ENCODE measurements around the gene WNT5B.
A peak's percentile ranks its signal among the peaks of the same experiment; 100 is the strongest.

WNT5B gene

DNA sequence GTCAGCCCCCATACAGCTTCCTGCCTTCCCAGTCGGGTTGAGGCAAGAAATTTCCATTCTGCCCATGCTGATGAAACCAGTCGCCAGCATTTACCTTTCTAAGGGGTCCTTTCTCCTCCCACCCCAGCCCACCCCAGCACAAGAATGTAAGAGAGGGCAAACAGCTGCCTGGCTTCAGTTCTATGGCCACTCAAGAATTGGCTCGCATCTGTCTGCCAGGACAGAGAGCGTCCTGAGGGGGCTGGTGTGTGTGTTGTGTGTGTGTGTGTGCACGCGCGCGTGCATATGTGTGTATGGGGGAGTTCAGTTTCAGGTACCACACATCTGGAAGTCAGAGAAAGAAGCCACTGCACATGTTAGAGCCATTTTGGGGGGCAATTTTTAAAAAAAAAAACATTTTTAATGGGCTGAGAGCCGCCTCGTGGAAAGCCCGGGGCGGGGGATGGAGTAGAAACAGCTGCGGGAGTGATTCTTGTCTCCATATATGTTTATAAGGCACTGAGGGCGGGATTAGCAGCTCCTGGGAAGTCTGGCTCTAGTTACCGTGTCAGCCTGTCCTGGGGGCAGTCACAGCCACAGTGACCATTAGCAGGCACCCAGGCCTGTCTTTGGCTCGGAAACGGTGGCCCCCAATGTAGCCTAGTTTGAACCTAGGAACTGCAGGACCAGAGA lies at the start of gene WNT5B:
Gene WNT5B, plus strand, starts transcription at position 566 of the 672 bp plus-strand sequence. CDS start 2,124 bp downstream, outside the sequence.
- peaks cover 22% of the 10 kb centered on the region for H3K4me1 ChIP-seq (ENCODE audit: control insufficient read depth, insufficient read depth, low read length)
- peak within 1 kb of the TSS; percentile 61 for H3K9ac ChIP-seq (ENCODE audit: low read length)

DNA sequence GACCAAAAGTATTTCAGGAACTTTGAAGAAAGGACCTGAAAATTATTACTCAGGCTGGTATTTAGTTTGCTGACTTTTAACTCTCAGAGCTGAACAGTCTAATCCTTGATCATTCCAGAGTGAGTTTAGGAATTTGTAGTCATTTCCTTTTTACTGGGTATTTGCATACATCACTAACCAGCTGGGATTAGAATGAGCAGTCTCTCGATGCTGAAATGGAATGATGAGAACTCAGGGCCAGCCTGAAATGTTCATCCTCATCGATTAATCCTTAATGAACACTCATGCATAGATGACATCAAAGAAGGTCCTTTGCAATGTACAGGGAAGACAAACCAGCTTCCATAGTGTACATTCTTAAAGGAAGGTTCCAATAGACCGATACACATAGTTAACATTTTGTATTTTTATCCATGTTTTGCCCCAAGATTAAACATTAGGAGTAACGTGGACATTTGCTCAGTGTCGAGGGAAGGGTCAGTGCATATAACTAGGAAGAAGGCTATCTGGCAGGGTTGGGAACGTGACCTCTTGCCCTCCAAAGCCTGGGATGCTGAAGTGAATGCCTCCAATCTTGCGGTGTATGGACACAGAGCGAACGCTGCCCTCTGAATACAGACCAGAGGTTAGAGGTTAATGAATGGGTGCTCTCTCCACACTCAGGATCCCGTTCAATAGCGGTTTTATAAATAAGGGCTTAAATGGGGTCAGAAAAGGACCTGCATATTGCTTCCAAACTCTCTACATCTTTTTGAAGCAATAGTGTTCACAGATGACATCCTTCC lies 49.2 kb upstream of the WNT5B start:
- no peaks in the 10 kb centered on the region for H3K9me3 ChIP-seq (ENCODE audit: control insufficient read depth, low read length)
- no peak overlapping the region for H3K9ac ChIP-seq (ENCODE audit: low read length)
- H3K4me3 ChIP-seq (ENCODE audit: low read length) = no peak overlapping the region
- H3K36me3 ChIP-seq (ENCODE audit: control insufficient read depth, insufficient read depth, low read length) = no peaks in the 10 kb centered on the region
- no peaks in the 10 kb centered on the region for H3K27me3 ChIP-seq (ENCODE audit: control insufficient read depth, insufficient read depth, low read length)
- peaks cover 25% of the 10 kb centered on the region for H3K4me1 ChIP-seq (ENCODE audit: control insufficient read depth, insufficient read depth, low read length)

More for the DNA sequence above, at the start of gene WNT5B:
- no peaks in the 10 kb centered on the region for H3K9me3 ChIP-seq (ENCODE audit: control insufficient read depth, low read length)
- peak within 1 kb of the TSS; percentile 27 for H3K4me3 ChIP-seq (ENCODE audit: low read length)
- no peaks in the 10 kb centered on the region for H3K36me3 ChIP-seq (ENCODE audit: control insufficient read depth, insufficient read depth, low read length)
- peaks cover 44% of the 10 kb centered on the region for H3K27me3 ChIP-seq (ENCODE audit: control insufficient read depth, insufficient read depth, low read length)

DNA sequence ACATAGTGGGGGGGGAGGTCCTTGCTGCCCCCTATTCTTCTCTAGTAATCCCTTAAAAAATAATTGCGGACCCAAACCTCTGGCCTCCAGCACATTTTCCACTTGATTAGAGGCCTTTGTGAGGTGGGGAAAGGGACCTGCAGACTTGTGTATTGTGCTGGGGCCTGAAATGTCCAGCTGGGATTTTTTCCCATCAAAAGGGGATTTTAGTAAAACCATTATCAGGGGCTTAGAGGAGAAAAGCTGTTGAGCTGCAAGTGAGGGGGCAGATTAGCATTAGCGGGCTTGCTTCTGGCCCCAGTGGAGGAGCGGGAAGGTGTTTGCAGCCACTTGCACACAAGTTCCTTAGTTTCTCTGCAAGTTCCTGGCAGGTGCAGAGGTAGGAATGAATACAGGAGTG lies 48.5 kb upstream of the WNT5B start:
- Histone ChIP-seq H3K9me3 (ENCODE audit: control insufficient read depth, low read length) (no peaks in the 10 kb centered on the region), H3K4me1 (ENCODE audit: control insufficient read depth, insufficient read depth, low read length) (peaks cover 18% of the 10 kb centered on the region), H3K4me3 (ENCODE audit: low read length) (no peak overlapping the region), H3K36me3 (ENCODE audit: control insufficient read depth, insufficient read depth, low read length) (no peaks in the 10 kb centered on the region), H3K27me3 (ENCODE audit: control insufficient read depth, insufficient read depth, low read length) (no peaks in the 10 kb centered on the region), H3K9ac (ENCODE audit: low read length) (no peak overlapping the region)

DNA sequence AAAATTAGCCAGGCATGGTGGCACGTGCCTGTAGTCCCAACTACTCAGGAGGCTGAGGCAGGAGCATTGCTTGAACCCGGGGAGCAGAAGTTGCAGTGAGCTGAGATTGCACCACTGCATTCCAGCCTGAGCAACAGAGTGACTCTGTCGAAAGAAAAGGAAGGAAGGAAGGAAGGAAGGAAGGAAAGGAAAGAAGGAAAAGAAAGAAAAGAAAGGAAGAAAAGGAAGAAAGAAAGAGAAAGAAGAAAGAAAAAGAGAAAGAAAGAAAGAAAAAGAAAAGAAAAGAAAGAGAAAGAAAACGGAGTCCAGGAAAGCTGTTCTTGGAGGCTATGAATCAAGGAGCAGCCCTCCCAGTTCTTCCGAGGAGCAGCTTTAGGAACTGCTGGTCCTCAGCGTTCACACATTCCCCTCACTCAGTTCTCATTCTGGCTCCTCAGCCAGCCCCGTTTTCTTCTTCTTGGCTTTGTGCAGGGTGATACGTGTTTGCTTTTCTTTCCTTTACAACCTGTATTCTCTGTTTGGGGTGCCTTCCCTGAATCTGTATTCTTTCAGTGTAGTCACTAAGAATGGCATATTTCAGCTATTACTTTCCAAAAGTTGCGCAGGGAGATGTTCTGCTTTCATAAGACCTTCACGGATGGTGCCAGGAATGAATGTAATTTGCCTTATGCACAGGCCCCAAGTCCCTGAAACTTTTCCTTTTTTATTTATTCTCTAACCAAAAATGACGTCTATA lies 46.9 kb upstream of the WNT5B start:
- H3K9ac ChIP-seq (ENCODE audit: low read length) = no peak overlapping the region
- H3K9me3 ChIP-seq (ENCODE audit: control insufficient read depth, low read length) = no peaks in the 10 kb centered on the region
- H3K4me3 ChIP-seq (ENCODE audit: low read length) = no peak overlapping the region
- H3K4me1 ChIP-seq (ENCODE audit: control insufficient read depth, insufficient read depth, low read length) = peaks cover 2% of the 10 kb centered on the region
- H3K36me3 ChIP-seq (ENCODE audit: control insufficient read depth, insufficient read depth, low read length) = no peaks in the 10 kb centered on the region
- no peaks in the 10 kb centered on the region for H3K27me3 ChIP-seq (ENCODE audit: control insufficient read depth, insufficient read depth, low read length)

DNA sequence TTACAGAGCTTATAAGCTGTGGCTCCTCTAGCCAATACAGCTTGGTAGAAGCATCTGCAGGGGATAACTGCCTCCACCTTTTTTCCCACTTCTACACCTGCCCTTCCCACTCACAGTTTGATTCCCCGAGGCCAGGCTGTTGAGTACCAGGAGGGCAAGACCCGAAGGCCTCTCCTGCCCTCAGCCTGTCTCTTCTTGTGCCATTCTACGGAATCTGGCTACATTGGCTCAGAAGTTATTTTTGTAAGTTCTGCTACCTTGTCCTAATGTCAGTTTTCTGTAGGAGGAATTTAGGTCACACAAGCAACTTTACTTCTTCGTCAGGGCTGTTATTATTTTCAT lies 46.4 kb upstream of the WNT5B start:
- Histone ChIP-seq H3K9ac (ENCODE audit: low read length) (no peak overlapping the region), H3K4me1 (ENCODE audit: control insufficient read depth, insufficient read depth, low read length) (peaks cover 2% of the 10 kb centered on the region), H3K4me3 (ENCODE audit: low read length) (no peak overlapping the region), H3K27me3 (ENCODE audit: control insufficient read depth, insufficient read depth, low read length) (no peaks in the 10 kb centered on the region), H3K9me3 (ENCODE audit: control insufficient read depth, low read length) (no peaks in the 10 kb centered on the region), H3K36me3 (ENCODE audit: control insufficient read depth, insufficient read depth, low read length) (no peaks in the 10 kb centered on the region)

DNA sequence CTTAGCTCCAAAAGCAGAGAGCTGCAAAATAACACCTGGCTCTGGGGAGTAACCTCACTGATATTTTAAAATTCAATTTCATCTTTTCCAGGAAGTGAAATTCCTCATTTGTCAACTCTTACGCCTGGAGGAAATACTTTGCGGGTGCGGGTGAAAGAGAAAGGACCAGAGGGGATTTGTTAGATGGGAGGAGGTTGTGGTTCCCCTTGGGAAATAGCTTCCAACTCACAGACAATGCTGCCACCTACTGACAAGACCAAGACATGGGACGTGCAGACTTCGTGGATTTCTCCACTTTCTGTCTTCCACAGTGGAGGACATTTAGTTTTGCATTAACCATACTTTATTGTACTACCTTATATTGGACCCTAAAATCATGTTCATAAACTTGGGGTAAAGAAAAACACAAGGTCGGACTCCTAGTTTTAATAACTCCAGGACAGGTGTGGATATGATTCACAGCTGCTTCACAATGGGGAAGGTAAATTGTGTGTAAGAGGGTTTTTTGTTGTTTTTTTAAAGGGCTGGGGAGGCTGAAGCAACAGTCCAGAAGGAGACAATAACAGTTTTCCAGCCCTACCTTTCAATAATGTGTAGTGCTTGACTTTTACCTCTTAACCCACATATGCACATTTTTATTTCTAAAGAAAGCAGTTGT lies 45.5 kb upstream of the WNT5B start:
- Histone ChIP-seq H3K4me3 (ENCODE audit: low read length) (no peak overlapping the region), H3K4me1 (ENCODE audit: control insufficient read depth, insufficient read depth, low read length) (peaks cover 11% of the 10 kb centered on the region), H3K36me3 (ENCODE audit: control insufficient read depth, insufficient read depth, low read length) (no peaks in the 10 kb centered on the region), H3K9ac (ENCODE audit: low read length) (no peak overlapping the region), H3K9me3 (ENCODE audit: control insufficient read depth, low read length) (no peaks in the 10 kb centered on the region), H3K27me3 (ENCODE audit: control insufficient read depth, insufficient read depth, low read length) (no peaks in the 10 kb centered on the region)

DNA sequence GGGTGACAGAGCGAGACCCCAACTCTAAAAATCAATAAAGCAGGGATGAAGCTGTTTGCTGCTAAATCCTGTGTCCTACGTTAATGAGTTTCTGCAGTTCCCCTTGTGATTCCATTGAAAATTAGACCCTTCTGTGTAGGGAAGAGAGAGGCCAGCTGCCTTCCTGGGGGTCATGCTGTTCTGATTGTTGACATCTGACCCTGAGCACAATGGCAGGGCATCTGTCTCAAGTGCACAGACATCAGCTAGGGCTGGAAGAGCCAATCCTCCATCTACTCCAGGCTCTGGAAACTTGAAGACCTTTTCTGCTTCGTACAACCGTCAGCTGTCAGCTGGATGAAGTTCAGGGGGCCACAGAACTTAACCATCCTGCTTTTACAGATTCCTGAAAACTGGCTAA lies 44.7 kb upstream of the WNT5B start:
- no peaks in the 10 kb centered on the region for H3K36me3 ChIP-seq (ENCODE audit: control insufficient read depth, insufficient read depth, low read length)
- no peak overlapping the region for H3K9ac ChIP-seq (ENCODE audit: low read length)
- H3K27me3 ChIP-seq (ENCODE audit: control insufficient read depth, insufficient read depth, low read length) = no peaks in the 10 kb centered on the region
- H3K4me1 ChIP-seq (ENCODE audit: control insufficient read depth, insufficient read depth, low read length) = peaks cover 15% of the 10 kb centered on the region
- H3K4me3 ChIP-seq (ENCODE audit: low read length) = no peak overlapping the region
- H3K9me3 ChIP-seq (ENCODE audit: control insufficient read depth, low read length) = no peaks in the 10 kb centered on the region

DNA sequence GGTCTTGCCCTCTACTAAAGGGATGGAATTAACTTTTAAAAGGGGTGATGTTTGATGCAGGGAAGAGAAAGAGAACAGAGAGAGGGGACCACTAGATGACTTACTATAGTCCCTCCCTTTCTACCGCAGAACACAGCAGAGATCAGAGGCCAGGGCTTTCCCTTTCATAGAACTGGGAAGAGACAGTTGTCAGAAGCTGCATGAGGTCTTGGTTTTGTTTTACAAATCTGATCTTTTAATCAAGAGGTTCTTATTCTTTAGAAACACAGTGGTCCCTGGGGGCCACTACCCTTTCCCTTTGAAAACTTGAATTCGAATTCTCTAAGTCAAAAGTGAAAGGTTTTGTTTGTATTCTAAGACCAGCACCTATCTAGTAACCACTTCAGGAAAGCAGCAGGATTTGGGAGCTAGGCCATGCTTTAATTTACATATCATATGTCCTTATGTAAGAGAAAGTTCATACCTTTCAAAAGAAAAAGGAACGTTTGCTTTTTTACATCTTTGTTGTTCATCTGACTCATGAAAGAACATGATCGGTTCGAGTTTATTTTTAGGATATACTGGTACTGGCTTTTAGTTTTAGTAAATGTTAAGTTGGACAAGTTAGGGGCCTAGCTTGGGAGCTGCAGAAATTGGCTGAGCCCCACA lies 41.0 kb upstream of the WNT5B start:
- Histone ChIP-seq H3K9ac (ENCODE audit: low read length) (peak overlapping the region; percentile 13), H3K4me1 (ENCODE audit: control insufficient read depth, insufficient read depth, low read length) (peaks cover 34% of the 10 kb centered on the region), H3K36me3 (ENCODE audit: control insufficient read depth, insufficient read depth, low read length) (no peaks in the 10 kb centered on the region), H3K9me3 (ENCODE audit: control insufficient read depth, low read length) (no peaks in the 10 kb centered on the region), H3K27me3 (ENCODE audit: control insufficient read depth, insufficient read depth, low read length) (no peaks in the 10 kb centered on the region), H3K4me3 (ENCODE audit: low read length) (no peak overlapping the region)

DNA sequence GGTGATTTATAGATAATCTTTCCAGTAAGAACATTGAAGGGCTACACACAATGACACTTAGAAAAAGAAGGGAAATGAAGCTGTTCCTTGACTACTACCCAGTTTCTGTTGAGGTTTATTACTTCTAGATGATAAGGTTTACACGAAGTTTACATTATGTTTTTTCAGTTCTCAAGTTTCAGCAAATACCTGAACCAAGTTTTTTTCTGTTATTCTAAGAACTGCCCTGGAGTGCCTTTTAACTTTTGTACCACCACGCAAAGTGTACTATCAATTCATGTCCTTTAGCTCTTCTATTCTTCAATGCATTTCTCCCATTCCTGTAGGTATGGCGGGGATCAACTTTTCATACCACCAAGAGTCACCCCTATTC lies 40.5 kb upstream of the WNT5B start:
- no peaks in the 10 kb centered on the region for H3K36me3 ChIP-seq (ENCODE audit: control insufficient read depth, insufficient read depth, low read length)
- no peaks in the 10 kb centered on the region for H3K9me3 ChIP-seq (ENCODE audit: control insufficient read depth, low read length)
- peaks cover 34% of the 10 kb centered on the region for H3K4me1 ChIP-seq (ENCODE audit: control insufficient read depth, insufficient read depth, low read length)
- H3K27me3 ChIP-seq (ENCODE audit: control insufficient read depth, insufficient read depth, low read length) = no peaks in the 10 kb centered on the region
- H3K4me3 ChIP-seq (ENCODE audit: low read length) = no peak overlapping the region
- H3K9ac ChIP-seq (ENCODE audit: low read length) = peak overlapping the region; percentile 13

DNA sequence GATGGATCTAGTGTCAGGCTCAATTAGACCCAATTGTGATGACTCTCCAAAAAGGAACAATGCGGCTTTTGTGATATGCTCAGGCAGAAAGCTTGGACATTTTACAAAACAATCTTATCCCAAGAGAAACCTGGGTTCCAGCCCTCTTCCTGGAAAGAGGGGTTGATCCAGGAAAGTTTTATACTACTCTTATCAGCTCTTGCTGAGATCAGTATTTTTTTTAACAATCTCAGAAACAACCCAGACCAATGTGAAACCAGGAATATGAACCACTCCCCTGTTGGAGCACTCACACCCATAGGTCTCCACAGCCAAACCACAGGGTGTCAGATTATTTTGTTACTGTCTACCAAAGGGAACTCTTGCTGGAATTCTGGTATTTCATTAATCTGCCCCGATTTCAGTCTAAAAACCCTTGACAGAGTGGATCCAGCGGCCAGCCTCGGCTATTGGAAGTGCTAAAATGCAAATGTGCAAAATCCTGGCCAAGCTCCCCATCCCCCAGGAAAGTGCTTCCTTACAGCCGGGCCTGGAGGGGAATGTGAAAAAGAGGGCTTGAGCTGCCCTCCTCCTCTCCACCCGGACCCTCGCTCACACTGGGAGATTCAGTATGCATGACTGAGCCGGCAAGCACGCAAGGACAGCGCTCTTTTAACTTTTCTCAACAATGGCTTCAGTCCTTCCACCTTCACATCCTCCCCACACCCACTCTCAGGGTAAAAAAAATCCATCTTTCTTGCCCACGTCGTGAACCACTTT lies 38.6 kb upstream of the WNT5B start:
- peak overlapping the region; percentile 26 for H3K4me3 ChIP-seq (ENCODE audit: low read length)
- peak overlapping the region; percentile 64 for H3K9ac ChIP-seq (ENCODE audit: low read length)
- H3K4me1 ChIP-seq (ENCODE audit: control insufficient read depth, insufficient read depth, low read length) = peaks cover 37% of the 10 kb centered on the region
- no peaks in the 10 kb centered on the region for H3K27me3 ChIP-seq (ENCODE audit: control insufficient read depth, insufficient read depth, low read length)
- H3K36me3 ChIP-seq (ENCODE audit: control insufficient read depth, insufficient read depth, low read length) = no peaks in the 10 kb centered on the region
- no peaks in the 10 kb centered on the region for H3K9me3 ChIP-seq (ENCODE audit: control insufficient read depth, low read length)

DNA sequence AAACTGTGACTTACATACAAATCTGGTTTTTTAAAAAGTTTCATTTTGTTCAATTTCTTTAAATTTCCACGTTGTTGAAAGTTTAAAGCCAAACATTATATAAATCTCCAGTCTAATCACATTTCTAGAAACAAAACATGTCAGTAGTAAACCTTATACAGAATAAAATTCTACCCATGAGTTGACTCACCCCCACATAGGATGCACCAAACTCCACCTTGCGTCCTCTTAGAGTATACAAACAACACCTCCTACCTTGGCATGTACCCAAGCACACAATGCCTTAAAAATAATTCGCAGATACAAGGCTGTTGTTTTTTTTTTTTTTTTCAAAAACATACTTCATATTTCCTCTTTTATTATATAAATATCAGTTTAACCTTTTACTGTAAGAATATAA lies 38.0 kb upstream of the WNT5B start:
- Histone ChIP-seq H3K9me3 (ENCODE audit: control insufficient read depth, low read length) (no peaks in the 10 kb centered on the region), H3K4me1 (ENCODE audit: control insufficient read depth, insufficient read depth, low read length) (peaks cover 43% of the 10 kb centered on the region), H3K9ac (ENCODE audit: low read length) (peak overlapping the region; percentile 64), H3K4me3 (ENCODE audit: low read length) (peak overlapping the region; percentile 26), H3K36me3 (ENCODE audit: control insufficient read depth, insufficient read depth, low read length) (no peaks in the 10 kb centered on the region), H3K27me3 (ENCODE audit: control insufficient read depth, insufficient read depth, low read length) (no peaks in the 10 kb centered on the region)

Measured in mucosa of stomach (tissue), 1 donor.